Fibroblast of mammary gland (primary cell): ENCODE measurements around the gene PAGR1.
A peak's percentile ranks its signal among the peaks of the same experiment; 100 is the strongest.

Experiments
- DNase-seq: peaks from one replicate; pipeline ENCODE4 v3.0.0-alpha.2; 2010; ENCODE audit warnings: low read depth
- H3K4me3 ChIP-seq: 2 replicates; pipeline ENCODE4 v1.5.1; 2011; ENCODE audit warnings: low read depth, mild to moderate bottlenecking, low read length, moderate library complexity; ENCODE audit not compliant: control insufficient read depth
- TF ChIP-seq, protein P1 (sequence below): conservative IDR thresholded peaks from 2 replicates; pipeline ENCODE4 v1.5.1; 2011; ENCODE audit warnings: low read depth, low read length, inconsistent platforms; ENCODE audit not compliant: control insufficient read depth, insufficient read depth

The PAGR1 gene

GRCh38 chr16:29815032-29815721 is 775 bp upstream of the PAGR1 start:
- H3K4me3 ChIP-seq: peak overlapping the region; percentile 80
- DNase-seq: no peak
- TF ChIP-seq, protein P1, sequence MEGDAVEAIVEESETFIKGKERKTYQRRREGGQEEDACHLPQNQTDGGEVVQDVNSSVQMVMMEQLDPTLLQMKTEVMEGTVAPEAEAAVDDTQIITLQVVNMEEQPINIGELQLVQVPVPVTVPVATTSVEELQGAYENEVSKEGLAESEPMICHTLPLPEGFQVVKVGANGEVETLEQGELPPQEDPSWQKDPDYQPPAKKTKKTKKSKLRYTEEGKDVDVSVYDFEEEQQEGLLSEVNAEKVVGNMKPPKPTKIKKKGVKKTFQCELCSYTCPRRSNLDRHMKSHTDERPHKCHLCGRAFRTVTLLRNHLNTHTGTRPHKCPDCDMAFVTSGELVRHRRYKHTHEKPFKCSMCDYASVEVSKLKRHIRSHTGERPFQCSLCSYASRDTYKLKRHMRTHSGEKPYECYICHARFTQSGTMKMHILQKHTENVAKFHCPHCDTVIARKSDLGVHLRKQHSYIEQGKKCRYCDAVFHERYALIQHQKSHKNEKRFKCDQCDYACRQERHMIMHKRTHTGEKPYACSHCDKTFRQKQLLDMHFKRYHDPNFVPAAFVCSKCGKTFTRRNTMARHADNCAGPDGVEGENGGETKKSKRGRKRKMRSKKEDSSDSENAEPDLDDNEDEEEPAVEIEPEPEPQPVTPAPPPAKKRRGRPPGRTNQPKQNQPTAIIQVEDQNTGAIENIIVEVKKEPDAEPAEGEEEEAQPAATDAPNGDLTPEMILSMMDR: no peak

DNA sequence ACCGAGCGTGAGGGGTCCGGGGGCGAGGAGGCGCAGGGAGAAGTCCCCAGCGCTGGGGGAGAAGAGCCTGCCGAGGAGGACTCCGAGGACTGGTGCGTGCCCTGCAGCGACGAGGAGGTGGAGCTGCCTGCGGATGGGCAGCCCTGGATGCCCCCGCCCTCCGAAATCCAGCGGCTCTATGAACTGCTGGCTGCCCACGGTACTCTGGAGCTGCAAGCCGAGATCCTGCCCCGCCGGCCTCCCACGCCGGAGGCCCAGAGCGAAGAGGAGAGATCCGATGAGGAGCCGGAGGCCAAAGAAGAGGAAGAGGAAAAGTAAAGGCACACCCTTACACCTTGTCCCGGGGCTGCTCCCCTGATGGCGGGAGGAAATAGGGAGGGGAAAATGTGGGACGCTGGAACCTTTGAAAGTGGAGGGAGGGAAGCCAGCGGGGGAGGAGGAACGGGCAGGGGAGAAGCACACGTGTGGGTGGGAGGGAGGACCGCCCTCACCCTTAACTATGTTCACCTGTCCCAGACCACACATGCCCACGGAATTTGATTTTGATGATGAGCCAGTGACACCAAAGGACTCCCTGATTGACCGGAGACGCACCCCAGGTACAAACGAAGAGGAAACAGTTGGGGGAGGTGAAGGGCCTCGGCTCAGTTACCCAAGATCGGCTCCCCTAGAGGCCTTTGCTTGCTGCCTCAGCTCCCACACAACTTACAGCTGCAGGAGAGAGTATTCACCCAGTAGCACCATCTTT is 916 bp downstream of the PAGR1 start:
- TF ChIP-seq, protein P1: no peak
- H3K4me3 ChIP-seq: peak overlapping the region; percentile 80
- DNase-seq: peak; percentile 50

DNA sequence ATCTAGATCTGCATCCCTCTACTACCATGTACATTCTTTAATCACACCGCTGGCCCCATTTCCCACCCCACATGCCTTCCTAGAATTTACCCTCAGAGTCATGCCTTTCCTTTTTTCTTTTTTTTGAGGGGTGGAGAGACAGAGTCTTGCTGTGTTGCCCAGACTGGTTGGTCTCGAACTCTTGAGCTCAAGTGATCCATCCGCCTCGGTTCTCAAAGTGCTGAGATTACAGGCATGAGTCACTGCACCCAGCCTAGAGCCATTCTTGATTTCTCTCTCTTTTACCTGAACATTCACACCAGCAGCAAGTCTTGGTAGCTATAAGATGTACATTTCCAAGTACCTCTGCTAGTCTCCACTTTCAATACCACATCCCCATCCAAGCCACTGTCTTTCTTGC is 2.1 kb downstream of the PAGR1 start:
- no peak for DNase-seq
- TF ChIP-seq, protein P1: no peak
- H3K4me3 ChIP-seq: no peak overlapping the region

GRCh38 chr16:29819506-29819905 is 3.6 kb downstream of the PAGR1 start:
- peak overlapping the region; percentile 99 for H3K4me3 ChIP-seq
- TF ChIP-seq, protein P1: peak; percentile 24
- DNase-seq: no peak

DNA sequence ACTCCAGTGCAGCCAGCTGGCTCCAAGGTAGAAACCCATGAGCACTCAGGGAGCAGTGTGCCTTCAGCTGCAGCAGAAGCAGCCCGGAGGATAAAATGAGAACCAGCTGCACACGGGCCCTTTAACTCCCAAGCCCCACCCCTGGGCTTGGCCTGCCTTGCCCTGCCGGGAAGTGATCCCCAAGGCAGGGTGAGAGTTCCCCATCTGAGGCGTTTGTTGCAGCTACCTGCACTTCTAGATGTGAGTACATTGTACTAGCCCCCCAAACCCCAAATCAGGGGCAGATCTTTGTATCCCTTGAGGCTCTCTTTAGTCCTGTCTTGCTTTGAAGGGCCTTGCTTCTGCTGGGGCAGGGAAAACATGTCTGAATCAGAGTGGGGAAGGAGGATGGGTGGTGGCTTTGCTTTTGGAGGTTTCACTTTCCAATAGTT is 4.3 kb downstream of the PAGR1 start, which contains the start of gene MVP:
TSS of gene MVP (plus strand) at position 192 of the 431 bp plus-strand sequence. CDS start 10,088 bp downstream, outside the sequence.
- TF ChIP-seq, protein P1: no peak
- H3K4me3 ChIP-seq: peak within 1 kb of the TSS; percentile 99
- peak; percentile 77 for DNase-seq

GRCh38 chr16:29820730-29821642 is 5.0 kb downstream of the PAGR1 start:
- DNase-seq: no peak
- H3K4me3 ChIP-seq: peak overlapping the region; percentile 99
- TF ChIP-seq, protein P1: no peak
